Activated naive CD8-positive, alpha-beta T cell treated with anti-CD3 and anti-CD28 coated beads, Interleukin-2, amount 50 U/mL, for 24 hours (primary cell): ENCODE measurements around the gene PTH2R.
"Not testable (repeated sequence)": the region's sequence is repeated elsewhere in the genome, so short reads cannot be mapped to it uniquely, and the experiment has no call there.

ENCODE experiments used
- ATAC-seq: fragments of 150-1000 bp; cut with Tn5 transposase; one replicate; pipeline ENCODE4 v1.10.0; 2021
- DNase-seq: peaks from one replicate; pipeline ENCODE4 v3.0.0; 2021
- H3K27ac Mint-ChIP-seq: one replicate; pipeline ENCODE4 v1.8.0; 2021; ENCODE audit warnings: mild to moderate bottlenecking, mixed read lengths
- H3K27me3 Mint-ChIP-seq: one replicate; pipeline ENCODE4 v1.8.0; 2021; ENCODE audit warnings: mixed read lengths
- H3K36me3 Mint-ChIP-seq: one replicate; pipeline ENCODE4 v1.8.0; 2021; ENCODE audit warnings: low read depth, mixed read lengths
- H3K4me1 Mint-ChIP-seq: one replicate; pipeline ENCODE4 v1.8.0; 2021; ENCODE audit warnings: mixed read lengths
- H3K4me3 Mint-ChIP-seq: one replicate; pipeline ENCODE4 v1.8.0; 2021; ENCODE audit warnings: mild to moderate bottlenecking, moderate library complexity, mixed read lengths
- H3K9me3 Mint-ChIP-seq: one replicate; pipeline ENCODE4 v1.8.0; 2021; ENCODE audit warnings: mixed read lengths

PTH2R gene

DNA sequence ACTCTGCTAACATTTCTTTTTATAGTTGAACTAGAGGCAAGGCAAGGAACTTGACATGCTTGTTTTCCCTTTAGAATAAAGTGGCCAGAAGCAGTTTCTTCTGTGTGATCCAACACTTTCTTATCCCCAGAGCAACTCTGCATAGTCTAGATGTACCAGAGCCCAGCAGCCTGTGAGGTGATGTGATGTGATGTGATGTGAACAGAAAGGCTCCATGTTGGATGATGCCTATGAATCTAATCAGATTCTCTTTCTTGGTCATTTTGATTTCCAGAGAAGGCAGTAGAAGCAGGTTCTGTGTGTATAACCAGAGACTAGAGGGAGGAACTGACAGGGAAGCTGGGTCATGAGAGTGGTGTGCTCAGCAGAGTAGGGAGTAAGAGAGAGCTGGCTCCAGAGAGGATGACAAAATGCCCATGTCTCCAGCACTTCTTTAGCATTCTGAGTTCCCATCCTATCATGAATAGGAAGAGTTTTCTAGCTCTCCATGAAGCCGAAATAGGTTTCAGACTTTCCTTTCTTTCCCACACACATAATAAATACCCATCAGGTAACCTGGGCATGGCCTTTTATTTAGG, 31.0 kb upstream of the PTH2R start:
- H3K36me3 Mint-ChIP-seq: no peaks in the 10 kb centered on the region
- no peaks in the 10 kb centered on the region for H3K4me1 Mint-ChIP-seq
- ATAC-seq (no peak), DNase-seq (no peak)
- no peaks in the 10 kb centered on the region for H3K9me3 Mint-ChIP-seq
- H3K4me3 Mint-ChIP-seq: no peak overlapping the region
- H3K27ac Mint-ChIP-seq: no peak overlapping the region
- peaks cover 3% of the 10 kb centered on the region for H3K27me3 Mint-ChIP-seq

DNA sequence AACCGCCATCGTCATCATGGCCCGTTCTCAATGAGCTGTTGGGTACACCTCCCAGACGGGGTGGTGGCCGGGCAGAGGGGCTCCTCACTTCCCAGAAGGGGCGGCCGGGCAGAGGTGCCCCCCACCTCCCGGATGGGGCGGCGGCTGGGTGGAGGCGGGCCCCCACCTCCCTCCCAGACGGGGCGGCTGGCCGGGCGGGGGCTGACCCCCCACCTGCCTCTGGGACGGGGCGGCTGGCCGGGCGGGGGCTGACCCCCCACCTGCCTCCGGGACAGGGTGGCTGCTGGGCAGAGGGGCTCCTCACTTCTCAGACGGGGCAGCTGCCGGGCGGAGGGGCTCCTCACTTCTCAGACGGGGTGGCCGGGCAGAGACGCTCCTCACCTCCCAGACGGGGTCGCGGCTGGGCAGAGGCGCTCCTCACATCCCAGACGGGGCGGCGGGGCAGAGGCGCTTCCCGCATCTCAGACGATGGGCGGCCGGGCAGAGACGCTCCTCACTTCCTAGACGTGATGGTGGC, 29.2 kb upstream of the PTH2R start:
- H3K9me3 Mint-ChIP-seq, H3K36me3 Mint-ChIP-seq, H3K27ac Mint-ChIP-seq, DNase-seq, H3K4me3 Mint-ChIP-seq, H3K27me3 Mint-ChIP-seq, H3K4me1 Mint-ChIP-seq, ATAC-seq: not testable (repeated sequence)

DNA sequence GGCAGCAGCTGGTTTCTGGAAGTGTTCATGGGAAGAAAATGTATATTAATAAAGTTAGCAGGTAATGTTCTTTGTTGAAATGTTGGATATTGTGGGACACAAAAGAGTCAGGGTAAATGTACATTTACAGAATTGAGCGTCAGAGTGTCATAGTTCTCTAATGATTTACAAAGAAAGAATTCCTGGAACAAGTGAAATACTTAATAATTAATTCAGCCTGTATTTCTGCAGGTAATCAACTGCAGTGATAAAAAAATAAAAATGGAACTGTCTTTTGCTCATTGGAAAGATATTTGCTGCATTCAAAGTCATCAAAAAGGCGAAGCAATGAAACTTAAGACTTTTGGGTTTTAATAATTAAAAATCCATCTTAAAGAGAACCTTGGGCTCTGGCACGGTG, 27.4 kb upstream of the PTH2R start:
- no peak overlapping the region for H3K4me3 Mint-ChIP-seq

DNA sequence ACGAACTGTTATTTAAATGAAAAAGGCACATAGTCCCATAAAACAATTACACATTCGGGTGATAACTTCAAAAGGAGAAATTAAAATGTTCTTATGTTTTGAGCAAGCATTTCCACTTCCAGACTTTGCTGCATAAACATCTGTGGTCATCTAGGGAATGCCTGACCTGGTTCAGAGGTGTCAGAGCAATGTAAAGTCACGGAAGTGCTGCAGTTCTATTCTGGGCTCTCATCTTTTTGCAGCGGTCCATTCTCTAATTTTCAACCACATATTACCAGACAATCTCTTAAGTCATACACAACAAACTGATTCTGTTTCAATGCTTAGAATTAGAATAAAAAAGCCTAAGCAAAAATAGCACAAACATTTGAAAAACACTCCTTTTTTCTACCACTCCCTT, 22.0 kb upstream of the PTH2R start:
- H3K36me3 Mint-ChIP-seq: no peaks in the 10 kb centered on the region
- no peaks in the 10 kb centered on the region for H3K4me1 Mint-ChIP-seq
- H3K4me3 Mint-ChIP-seq: no peak overlapping the region
- no peak for DNase-seq
- ATAC-seq: no peak
- H3K9me3 Mint-ChIP-seq: no peaks in the 10 kb centered on the region
- no peak overlapping the region for H3K27ac Mint-ChIP-seq
- peaks cover 11% of the 10 kb centered on the region for H3K27me3 Mint-ChIP-seq

More for the DNA sequence above, 27.4 kb upstream of the PTH2R start:
- DNase-seq (no peak), ATAC-seq (no peak)
- H3K27me3 Mint-ChIP-seq: peaks cover 8% of the 10 kb centered on the region
- no peaks in the 10 kb centered on the region for H3K36me3 Mint-ChIP-seq
- no peaks in the 10 kb centered on the region for H3K4me1 Mint-ChIP-seq
- no peak overlapping the region for H3K27ac Mint-ChIP-seq
- no peaks in the 10 kb centered on the region for H3K9me3 Mint-ChIP-seq

DNA sequence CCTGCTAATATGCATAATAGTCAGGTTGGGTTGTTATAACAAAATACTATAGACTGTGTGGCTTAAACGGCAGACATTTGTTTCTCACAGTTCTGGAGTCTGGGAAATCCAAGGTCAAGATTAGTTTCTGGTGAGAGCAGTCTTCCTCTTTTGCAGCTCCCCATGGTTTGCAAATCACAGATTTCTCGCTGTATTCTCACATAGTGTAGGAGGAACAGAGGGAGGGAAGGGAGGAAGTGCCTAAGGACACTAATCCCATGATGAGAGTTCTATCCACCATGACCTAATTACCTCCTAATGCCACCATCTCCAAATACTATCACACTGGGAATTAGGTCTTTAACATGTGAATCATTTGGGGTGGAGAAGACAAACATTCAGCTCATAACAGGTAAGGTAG, 20.1 kb upstream of the PTH2R start:
- H3K4me3 Mint-ChIP-seq: no peak overlapping the region
- no peaks in the 10 kb centered on the region for H3K36me3 Mint-ChIP-seq
- H3K27me3 Mint-ChIP-seq: peaks cover 8% of the 10 kb centered on the region

DNA sequence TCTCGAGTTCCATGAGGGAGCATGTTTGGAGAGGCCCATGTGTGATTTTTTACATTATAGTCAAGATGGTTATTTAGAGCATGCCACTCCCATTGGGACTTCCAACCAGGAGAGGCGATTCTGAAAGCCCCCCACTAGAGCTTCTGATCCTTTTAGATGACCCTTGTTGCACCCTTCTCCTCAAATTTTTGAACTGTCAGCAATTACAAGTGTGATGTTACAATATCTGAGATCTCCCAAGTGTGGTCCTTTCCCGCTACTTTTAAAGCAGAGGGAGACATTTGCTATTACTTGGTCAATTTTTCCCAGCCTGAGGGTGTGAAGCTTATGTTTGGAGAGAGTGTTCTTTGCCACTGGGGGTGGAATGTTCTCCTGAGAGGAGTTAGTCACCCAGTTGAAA, 16.7 kb upstream of the PTH2R start:
- Mint-ChIP-seq H3K9me3 (peaks cover 10% of the 10 kb centered on the region), H3K27ac (no peak overlapping the region), H3K4me3 (no peak overlapping the region), H3K27me3 (peaks cover 3% of the 10 kb centered on the region), H3K36me3 (no peaks in the 10 kb centered on the region), H3K4me1 (no peaks in the 10 kb centered on the region)
- DNase-seq: no peak
- ATAC-seq: no peak

More for the DNA sequence above, 20.1 kb upstream of the PTH2R start:
- Mint-ChIP-seq H3K4me1 (no peaks in the 10 kb centered on the region), H3K27ac (no peak overlapping the region), H3K9me3 (no peaks in the 10 kb centered on the region)
- DNase-seq: no peak
- no peak for ATAC-seq

DNA sequence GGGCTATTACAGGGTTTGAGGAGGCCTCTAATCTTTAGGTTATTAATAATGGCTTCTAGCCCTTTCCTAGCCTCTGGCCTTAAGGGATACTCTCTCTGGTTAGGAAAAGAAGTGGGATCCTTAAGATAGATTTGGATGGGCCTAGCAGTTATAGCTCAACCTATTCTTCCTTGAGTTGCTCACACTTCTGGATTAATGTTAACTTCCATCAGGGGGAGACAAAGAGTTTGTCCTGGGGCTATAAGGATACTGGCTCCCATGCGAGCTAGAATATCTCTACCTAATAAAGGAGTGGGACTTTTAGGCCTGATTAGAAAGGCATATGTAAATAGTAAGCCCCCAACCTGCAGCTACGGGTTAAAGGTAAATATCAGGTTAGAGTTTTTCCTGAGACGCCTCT, 14.3 kb upstream of the PTH2R start:
- H3K4me1 Mint-ChIP-seq: no peaks in the 10 kb centered on the region
- no peaks in the 10 kb centered on the region for H3K27me3 Mint-ChIP-seq
- peaks cover 3% of the 10 kb centered on the region for H3K36me3 Mint-ChIP-seq
- no peak overlapping the region for H3K4me3 Mint-ChIP-seq
- no peak for DNase-seq
- H3K27ac Mint-ChIP-seq: no peak overlapping the region
- H3K9me3 Mint-ChIP-seq: peaks cover 16% of the 10 kb centered on the region
- no peak for ATAC-seq

DNA sequence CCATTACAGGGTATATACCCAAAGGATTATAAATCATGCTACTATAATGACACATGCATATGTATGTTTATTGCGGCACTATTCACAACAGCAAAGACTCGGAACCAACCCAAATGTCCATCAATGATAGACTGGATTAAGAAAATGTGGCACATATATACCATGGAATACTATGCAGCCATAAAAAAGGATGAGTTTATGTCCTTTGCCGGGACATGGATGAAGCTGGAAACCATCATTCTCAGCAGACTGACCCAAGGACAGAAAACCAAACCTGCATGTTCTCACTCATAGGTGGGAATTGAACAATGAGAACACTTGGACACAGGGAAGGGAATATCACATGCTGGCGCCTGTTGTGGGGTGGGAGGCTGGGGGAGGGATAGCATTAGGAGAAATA, 9.8 kb upstream of the PTH2R start:
- H3K36me3 Mint-ChIP-seq, H3K4me1 Mint-ChIP-seq, DNase-seq, ATAC-seq, H3K4me3 Mint-ChIP-seq, H3K27ac Mint-ChIP-seq: not testable (repeated sequence)
- H3K27me3 Mint-ChIP-seq: peaks cover 12% of the 10 kb centered on the region
- H3K9me3 Mint-ChIP-seq: peaks cover 16% of the 10 kb centered on the region

DNA sequence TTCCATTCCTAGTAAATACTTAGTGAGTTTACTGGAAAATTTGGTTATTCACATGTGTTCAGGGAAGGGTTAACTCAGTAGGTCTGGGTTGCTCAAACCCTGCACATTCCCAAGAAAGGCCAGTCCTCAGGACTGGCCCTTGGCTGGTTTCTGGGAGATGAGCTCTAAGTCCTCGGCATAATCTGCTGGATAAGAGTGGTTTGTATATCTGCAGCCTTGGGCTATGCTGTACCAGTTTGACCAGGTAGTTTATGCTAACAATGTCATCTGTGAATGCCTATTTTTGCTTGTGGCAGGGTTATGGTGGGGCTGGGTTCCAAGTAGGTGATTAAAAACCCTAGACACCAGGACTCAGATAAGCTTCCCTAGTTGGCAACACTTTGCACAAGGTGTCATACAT, 7.4 kb upstream of the PTH2R start:
- H3K4me1 Mint-ChIP-seq: no peaks in the 10 kb centered on the region
- no peak overlapping the region for H3K27ac Mint-ChIP-seq
- no peak for ATAC-seq
- H3K4me3 Mint-ChIP-seq: no peak overlapping the region
- H3K36me3 Mint-ChIP-seq: peaks cover 3% of the 10 kb centered on the region
- H3K27me3 Mint-ChIP-seq: peaks cover 29% of the 10 kb centered on the region
- DNase-seq: no peak
- peaks cover 10% of the 10 kb centered on the region for H3K9me3 Mint-ChIP-seq

DNA sequence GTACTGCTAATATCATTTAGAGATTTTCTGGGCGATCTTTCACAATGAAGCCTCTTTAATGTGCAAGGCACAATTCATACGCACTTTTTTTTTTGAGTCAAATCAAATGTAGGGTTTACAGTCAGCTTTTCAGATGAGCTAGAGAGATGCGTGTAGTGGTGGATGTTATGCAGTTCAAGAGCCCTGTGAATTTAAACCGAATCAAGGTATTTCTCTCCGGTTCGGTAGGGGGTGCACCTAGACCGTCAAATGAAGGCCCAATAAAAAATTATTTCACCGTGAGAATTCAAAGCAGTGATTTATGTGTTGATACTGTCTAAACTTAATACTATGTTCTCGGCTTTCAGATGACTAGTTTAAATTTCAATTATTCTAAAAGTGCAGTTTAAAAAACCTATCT, 1.1 kb downstream of the PTH2R start:
- no peak overlapping the region for H3K4me3 Mint-ChIP-seq
- H3K36me3 Mint-ChIP-seq: no peaks in the 10 kb centered on the region
- no peaks in the 10 kb centered on the region for H3K9me3 Mint-ChIP-seq
- H3K27ac Mint-ChIP-seq: no peak overlapping the region
- ATAC-seq (peak; percentile 43), DNase-seq (no peak)
- H3K4me1 Mint-ChIP-seq: peaks cover 11% of the 10 kb centered on the region
- peaks cover 64% of the 10 kb centered on the region for H3K27me3 Mint-ChIP-seq

DNA sequence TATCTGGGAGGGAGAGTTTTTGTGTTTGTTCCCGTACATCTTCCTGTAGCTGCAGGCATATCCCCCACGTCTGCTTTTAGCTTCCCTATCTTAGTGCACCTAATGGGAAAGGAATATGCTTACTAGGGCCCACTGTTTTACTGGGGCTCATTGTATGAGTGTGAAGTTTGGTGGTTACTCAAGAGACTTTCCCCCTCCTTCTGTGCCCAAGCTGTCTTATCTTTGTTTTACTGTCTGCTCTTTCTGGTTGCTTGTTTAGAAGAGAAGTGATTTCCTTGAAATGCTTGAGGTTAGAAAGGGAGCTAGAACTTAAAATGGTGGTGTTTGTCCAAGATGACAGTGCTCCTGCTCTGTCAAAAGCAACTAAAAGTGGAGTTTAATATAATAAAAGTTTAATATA, 7.3 kb downstream of the PTH2R start:
- Mint-ChIP-seq H3K27ac (no peak overlapping the region), H3K27me3 (peaks cover 20% of the 10 kb centered on the region), H3K4me1 (no peaks in the 10 kb centered on the region), H3K4me3 (no peak overlapping the region), H3K36me3 (no peaks in the 10 kb centered on the region), H3K9me3 (no peaks in the 10 kb centered on the region)
- DNase-seq: no peak
- ATAC-seq: no peak

DNA sequence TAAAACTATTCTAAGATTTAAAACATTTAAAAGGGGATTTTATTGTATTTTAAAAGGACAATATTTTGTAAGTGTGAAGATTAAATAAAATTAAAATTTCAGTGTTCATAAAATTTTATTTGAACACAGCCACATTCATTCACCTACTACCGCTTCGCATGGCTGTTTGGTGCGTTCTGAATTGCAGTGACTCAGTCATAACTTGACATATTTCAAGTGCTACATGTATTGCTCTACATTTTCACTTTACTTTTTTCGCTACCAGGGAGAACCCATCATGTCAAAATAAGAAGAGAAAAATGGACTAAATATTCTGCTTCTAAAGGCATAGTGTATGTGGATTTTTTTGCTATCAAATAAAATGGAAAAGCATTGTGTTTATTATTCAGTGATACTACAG, 8.7 kb downstream of the PTH2R start:
- ATAC-seq (no peak), DNase-seq (no peak)
- peaks cover 15% of the 10 kb centered on the region for H3K27me3 Mint-ChIP-seq
- no peaks in the 10 kb centered on the region for H3K4me1 Mint-ChIP-seq
- no peak overlapping the region for H3K27ac Mint-ChIP-seq
- no peaks in the 10 kb centered on the region for H3K36me3 Mint-ChIP-seq
- H3K4me3 Mint-ChIP-seq: no peak overlapping the region
- no peaks in the 10 kb centered on the region for H3K9me3 Mint-ChIP-seq

DNA sequence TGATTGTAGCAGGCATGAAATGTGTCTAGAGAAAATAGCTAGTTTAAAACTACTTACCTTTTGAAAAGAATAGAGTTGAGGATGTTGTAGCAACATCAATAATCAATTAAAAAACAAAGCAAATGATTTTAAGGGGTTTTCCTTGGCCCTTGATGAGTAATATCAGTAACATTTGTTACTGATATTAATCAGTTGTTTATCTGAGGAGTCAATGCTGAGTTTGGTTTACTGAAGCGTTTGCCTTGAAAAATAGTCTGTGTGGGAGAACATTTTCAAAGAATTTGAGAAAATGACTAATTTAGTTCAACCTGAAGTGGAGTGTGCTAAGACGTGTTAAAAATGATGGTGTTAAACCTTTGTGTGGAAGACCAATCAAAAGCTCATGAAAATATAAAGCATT, 9.3 kb downstream of the PTH2R start:
- Mint-ChIP-seq H3K4me3 (no peak overlapping the region), H3K4me1 (no peaks in the 10 kb centered on the region), H3K9me3 (no peaks in the 10 kb centered on the region), H3K36me3 (no peaks in the 10 kb centered on the region), H3K27ac (no peak overlapping the region), H3K27me3 (peaks cover 10% of the 10 kb centered on the region)
- DNase-seq (no peak), ATAC-seq (no peak)

DNA sequence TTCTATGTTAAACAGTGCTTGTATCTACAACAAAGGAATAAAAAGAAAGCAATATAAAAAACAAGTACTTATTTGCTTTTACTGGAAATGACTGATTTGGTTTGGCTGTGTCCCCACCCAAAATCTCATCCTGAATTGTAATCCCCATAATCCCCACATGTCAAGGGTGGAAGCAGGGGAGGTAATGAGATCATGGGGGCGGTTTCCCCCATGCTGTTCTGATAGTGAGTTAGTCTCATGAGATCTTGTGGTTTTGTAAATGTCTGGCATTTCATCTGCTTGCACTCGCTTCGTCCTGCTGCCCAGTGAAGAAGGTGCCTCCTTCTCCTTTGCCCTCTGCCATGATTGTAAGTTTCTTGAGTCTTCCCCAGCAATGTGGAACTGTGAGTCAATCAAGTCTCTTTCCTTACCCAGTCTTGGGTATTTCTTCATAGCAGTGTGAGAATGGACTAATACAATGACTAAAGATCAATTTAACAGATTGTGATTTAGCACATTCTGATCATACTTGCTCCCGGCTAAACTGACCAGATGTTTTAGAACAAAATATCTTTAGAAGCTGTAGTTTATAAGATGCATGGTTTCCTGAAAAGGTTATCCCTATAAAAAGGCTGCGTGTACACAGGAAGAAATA, 19.9 kb downstream of the PTH2R start:
- H3K27ac Mint-ChIP-seq: no peak overlapping the region
- ATAC-seq (no peak), DNase-seq (no peak)
- peaks cover 4% of the 10 kb centered on the region for H3K9me3 Mint-ChIP-seq
- H3K4me3 Mint-ChIP-seq: no peak overlapping the region
- no peaks in the 10 kb centered on the region for H3K36me3 Mint-ChIP-seq
- H3K27me3 Mint-ChIP-seq: peaks cover 10% of the 10 kb centered on the region
- no peaks in the 10 kb centered on the region for H3K4me1 Mint-ChIP-seq

DNA sequence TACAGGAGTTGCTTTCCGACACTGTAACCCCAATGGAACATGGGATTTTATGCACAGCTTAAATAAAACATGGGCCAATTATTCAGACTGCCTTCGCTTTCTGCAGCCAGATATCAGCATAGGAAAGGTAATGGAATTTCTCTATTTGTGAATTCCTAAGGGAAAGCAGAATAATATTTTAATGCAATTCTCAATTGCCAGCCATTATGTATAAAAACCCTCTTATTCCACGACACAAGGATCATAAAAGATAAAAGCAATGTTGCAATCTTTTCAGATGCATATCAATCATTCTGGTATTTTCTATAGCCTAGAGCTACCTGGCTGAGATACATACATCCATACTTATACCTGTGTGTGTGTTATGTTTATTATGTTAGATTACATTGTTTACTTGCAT, 31.2 kb downstream of the PTH2R start:
- H3K9me3 Mint-ChIP-seq: no peaks in the 10 kb centered on the region
- H3K4me3 Mint-ChIP-seq: no peak overlapping the region
- ATAC-seq: no peak
- no peak for DNase-seq
- H3K4me1 Mint-ChIP-seq: no peaks in the 10 kb centered on the region
- no peaks in the 10 kb centered on the region for H3K36me3 Mint-ChIP-seq
- peaks cover 8% of the 10 kb centered on the region for H3K27me3 Mint-ChIP-seq
- no peak overlapping the region for H3K27ac Mint-ChIP-seq

DNA sequence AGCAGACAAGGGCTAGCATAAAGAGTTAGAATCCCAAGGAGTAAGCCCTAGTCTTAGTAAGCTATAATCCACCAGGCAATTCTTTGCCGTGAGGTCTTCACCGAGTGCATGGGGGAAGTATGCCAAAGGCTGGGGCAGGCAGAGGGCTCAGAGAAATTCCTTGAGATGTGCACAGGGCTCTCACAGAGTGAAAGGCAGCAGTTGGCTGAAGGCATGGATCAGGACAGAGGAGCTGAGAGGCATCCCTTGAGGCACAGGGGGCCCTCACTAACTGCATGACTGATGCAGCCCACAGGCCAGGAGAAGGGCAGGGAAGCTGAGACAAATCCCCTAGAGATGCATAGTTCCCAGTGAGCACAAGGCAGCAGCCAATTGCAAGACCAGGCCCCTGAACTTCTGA, 34.1 kb downstream of the PTH2R start:
- DNase-seq: no peak
- H3K27me3 Mint-ChIP-seq: peaks cover 3% of the 10 kb centered on the region

More for the DNA sequence above, 34.1 kb downstream of the PTH2R start:
- no peaks in the 10 kb centered on the region for H3K4me1 Mint-ChIP-seq
- no peaks in the 10 kb centered on the region for H3K36me3 Mint-ChIP-seq
- no peak for ATAC-seq
- no peak overlapping the region for H3K27ac Mint-ChIP-seq
- no peaks in the 10 kb centered on the region for H3K9me3 Mint-ChIP-seq
- no peak overlapping the region for H3K4me3 Mint-ChIP-seq
